Stomach smooth muscle (tissue), 2 donors: ENCODE measurements around the gene GCDH.
A peak's percentile ranks its signal among the peaks of the same experiment; 100 is the strongest.
"Not testable (repeated sequence)": the region's sequence is repeated elsewhere in the genome, so short reads cannot be mapped to it uniquely, and the experiment has no call there.

ENCODE experiments used
- H3K27ac ChIP-seq: one replicate; pipeline ENCODE4 v1.7.0; 2013; ENCODE audit warnings: mild to moderate bottlenecking, low read length, inconsistent platforms
- H3K27me3 ChIP-seq, 2 donors: one replicate each; pipeline ENCODE4 v1.7.0; 2013; ENCODE audit warnings: low read length in 2 of 2; ENCODE audit not compliant: insufficient read depth in 2 of 2, control insufficient read depth in 1 of 2
- H3K36me3 ChIP-seq, 2 donors: one replicate each; pipeline ENCODE4 v1.7.0; 2013; ENCODE audit warnings: low read length in 2 of 2; ENCODE audit not compliant: control insufficient read depth in 2 of 2, insufficient read depth in 2 of 2
- H3K4me1 ChIP-seq: one replicate; pipeline ENCODE4 v1.7.0; 2013; ENCODE audit warnings: low read length; ENCODE audit not compliant: control insufficient read depth, insufficient read depth
- H3K4me3 ChIP-seq, 2 donors: one replicate each; pipeline ENCODE4 v1.7.0; 2013; ENCODE audit warnings: low read length in 2 of 2
- H3K9ac ChIP-seq, 2 donors: one replicate each; pipeline ENCODE4 v1.7.0; 2013; ENCODE audit warnings: low read length in 2 of 2, mild to moderate bottlenecking in 1 of 2
- H3K9me3 ChIP-seq, 2 donors: one replicate each; pipeline ENCODE4 v1.7.0; 2013; ENCODE audit warnings: low read length in 2 of 2; ENCODE audit not compliant: control insufficient read depth in 2 of 2
- donor health status: healthy.
- donor health status: Pancreatic carcinoma.

Gene GCDH

DNA sequence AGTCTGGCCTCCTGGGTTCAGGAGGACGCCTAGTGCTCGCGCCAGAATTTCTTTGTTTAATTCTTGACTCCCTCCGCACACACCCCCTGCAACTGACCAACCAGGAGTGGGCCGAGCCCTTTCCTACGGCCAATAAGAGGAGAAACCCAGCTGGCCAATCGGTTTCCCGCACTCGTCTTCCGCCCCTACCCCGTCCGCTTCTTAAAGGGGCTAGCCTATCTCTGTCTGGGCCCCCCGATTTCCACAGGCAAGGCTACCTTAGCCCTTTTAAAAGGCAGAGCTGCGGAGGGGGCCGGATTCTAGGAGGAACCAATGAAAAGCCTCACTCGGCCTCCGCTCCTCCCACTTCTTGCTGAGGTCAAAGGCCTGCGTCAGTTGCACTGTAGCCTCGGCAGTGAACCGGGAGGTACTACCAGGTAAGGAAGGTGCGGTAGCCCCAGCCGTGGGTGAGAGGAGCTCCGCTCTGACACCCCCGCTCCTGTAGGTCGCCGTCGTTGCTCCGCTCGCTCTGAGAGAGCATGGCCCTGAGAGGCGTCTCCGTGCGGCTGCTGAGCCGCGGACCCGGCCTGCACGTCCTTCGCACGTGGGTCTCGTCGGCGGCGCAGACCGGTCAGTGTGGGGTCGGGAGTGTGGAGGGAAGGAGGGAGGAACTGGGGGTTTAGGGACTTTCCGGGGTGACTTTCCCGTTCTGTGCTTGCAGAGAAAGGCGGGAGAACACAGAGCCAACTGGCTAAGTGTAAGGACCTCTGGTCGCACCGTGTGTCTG, at the start of gene GCDH:
Gene GCDH (plus strand): TSS at position 374 of the 766 bp plus-strand sequence. CDS start 145 bp downstream, at position 519.
- no peaks in the 10 kb centered on the region for H3K9me3 ChIP-seq
- H3K4me3 ChIP-seq: peak within 1 kb of the TSS; percentile 97 to 98
- no peaks in the 10 kb centered on the region for H3K27me3 ChIP-seq
- peak within 1 kb of the TSS; percentile 70 for H3K27ac ChIP-seq
- H3K9ac ChIP-seq: peak within 1 kb of the TSS; percentile 68 to 79
- H3K4me1 ChIP-seq: peaks cover 18% of the 10 kb centered on the region
- peaks cover 12 to 13% of the 10 kb centered on the region in 2 donors for H3K36me3 ChIP-seq

DNA sequence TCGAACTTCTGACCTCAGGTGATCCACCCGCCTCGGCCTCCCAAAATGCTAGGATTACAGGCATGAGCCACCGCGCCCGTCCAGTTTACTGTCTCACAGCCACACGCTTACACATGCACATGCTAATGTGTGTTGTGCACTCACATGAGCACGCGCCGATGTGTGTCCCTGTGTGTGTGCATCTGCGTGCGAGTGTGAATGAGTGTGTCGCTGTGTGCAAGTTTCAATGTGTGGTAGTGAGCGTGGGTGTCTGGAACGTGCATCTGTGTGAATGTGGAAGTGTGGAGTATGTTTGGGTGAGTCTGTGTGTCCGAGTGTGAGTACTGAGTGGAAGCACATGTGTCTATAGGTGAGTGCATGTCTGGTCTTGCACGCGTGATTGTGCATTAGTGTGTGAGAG, 48.4 kb upstream of the GCDH start:
- Histone ChIP-seq H3K4me1 (peaks cover 15% of the 10 kb centered on the region), H3K9ac (no peak overlapping the region), H3K4me3 (no peak overlapping the region), H3K36me3 (no peaks in the 10 kb centered on the region), H3K27ac (no peak overlapping the region), H3K27me3 (peaks cover 58 to 65% of the 10 kb centered on the region in 2 donors), H3K9me3 (no peaks in the 10 kb centered on the region)

DNA sequence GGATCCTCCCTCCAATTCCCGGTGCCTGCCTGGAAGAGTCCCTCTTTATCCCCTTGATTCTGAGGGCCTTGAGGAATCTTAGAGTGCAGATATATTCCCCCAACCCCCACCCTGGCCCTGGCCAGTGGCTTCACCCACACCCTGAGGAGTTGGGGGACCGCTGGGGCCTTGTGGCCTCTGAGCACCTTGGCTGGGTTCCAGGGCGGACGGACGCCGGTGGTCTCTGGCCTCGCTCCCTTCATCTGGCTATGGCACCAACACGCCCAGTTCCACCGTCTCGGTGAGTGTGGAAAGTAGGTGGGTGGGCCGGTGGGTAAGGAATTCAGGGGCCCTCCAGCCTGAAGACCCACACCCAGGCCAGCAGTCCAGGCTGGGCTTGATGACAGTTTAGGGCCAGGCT, 47.6 kb upstream of the GCDH start:
- H3K27ac ChIP-seq: no peak overlapping the region
- peaks cover 16% of the 10 kb centered on the region for H3K4me1 ChIP-seq
- H3K27me3 ChIP-seq: peaks cover 52 to 57% of the 10 kb centered on the region in 2 donors
- no peak overlapping the region for H3K9ac ChIP-seq
- no peaks in the 10 kb centered on the region for H3K9me3 ChIP-seq
- no peak overlapping the region for H3K4me3 ChIP-seq
- H3K36me3 ChIP-seq: no peaks in the 10 kb centered on the region

DNA sequence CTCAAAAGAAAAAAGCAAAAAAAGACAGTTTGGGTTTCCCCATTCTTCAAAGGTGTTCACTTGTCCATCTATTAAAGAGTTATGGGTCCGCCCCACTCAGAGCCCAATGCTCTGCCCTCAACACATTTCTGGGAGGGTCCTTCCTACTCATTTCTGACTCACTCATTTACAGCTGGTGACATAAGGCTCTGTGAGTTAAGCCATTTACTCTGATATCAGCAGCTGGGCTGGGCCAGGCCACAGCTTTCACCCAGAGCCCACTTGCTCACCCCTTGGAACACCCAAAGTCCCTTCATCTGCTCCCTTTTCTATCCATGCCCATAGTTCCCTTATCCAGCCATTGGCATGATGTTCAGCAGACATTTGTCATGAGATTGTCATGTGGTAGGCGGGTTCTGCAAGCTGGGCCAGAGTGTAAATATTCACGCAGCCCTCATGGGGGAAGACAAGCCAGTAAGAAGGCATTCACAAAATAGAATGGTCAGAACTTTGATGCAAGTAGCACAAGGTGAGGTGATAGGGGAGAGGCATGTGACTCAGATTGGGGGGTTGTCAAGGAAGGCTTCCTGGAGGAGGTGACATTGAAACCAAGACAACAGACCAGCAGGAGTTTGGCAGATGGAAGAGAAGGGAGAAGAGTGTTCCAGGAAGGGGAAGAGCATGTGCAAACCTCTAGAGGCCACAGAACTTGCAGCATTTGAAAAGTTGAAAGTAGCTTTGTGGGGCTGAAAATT, 46.8 kb upstream of the GCDH start:
- peaks cover 16% of the 10 kb centered on the region for H3K4me1 ChIP-seq
- H3K9me3 ChIP-seq: no peaks in the 10 kb centered on the region
- peaks cover 49 to 50% of the 10 kb centered on the region in 2 donors for H3K27me3 ChIP-seq
- no peaks in the 10 kb centered on the region for H3K36me3 ChIP-seq
- no peak overlapping the region for H3K27ac ChIP-seq
- no peak overlapping the region for H3K4me3 ChIP-seq
- H3K9ac ChIP-seq: no peak overlapping the region

DNA sequence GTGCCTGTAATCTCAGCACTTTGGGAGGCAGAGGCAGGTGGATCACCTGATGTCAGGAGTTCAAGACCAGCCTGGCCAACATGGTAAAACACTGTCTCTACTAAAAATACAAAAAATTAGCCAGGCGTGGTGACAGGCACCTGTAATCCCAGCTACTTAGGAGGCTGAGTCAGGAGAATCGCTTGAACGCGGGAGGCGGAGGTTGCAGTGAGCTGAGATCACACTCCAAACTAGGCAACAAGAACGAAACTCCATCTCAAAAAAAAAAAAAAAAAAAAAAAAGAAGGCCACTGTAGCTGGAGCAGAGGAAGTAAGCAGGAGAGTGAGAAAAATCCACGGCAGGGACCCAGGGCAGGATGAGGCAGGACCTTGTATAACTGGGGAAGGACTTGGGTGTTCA, 44.3 kb upstream of the GCDH start:
- H3K36me3 ChIP-seq, H3K9me3 ChIP-seq, H3K9ac ChIP-seq, H3K27ac ChIP-seq, H3K4me1 ChIP-seq, H3K4me3 ChIP-seq: not testable (repeated sequence)
- peaks cover 26% of the 10 kb centered on the region in 2 donors for H3K27me3 ChIP-seq

DNA sequence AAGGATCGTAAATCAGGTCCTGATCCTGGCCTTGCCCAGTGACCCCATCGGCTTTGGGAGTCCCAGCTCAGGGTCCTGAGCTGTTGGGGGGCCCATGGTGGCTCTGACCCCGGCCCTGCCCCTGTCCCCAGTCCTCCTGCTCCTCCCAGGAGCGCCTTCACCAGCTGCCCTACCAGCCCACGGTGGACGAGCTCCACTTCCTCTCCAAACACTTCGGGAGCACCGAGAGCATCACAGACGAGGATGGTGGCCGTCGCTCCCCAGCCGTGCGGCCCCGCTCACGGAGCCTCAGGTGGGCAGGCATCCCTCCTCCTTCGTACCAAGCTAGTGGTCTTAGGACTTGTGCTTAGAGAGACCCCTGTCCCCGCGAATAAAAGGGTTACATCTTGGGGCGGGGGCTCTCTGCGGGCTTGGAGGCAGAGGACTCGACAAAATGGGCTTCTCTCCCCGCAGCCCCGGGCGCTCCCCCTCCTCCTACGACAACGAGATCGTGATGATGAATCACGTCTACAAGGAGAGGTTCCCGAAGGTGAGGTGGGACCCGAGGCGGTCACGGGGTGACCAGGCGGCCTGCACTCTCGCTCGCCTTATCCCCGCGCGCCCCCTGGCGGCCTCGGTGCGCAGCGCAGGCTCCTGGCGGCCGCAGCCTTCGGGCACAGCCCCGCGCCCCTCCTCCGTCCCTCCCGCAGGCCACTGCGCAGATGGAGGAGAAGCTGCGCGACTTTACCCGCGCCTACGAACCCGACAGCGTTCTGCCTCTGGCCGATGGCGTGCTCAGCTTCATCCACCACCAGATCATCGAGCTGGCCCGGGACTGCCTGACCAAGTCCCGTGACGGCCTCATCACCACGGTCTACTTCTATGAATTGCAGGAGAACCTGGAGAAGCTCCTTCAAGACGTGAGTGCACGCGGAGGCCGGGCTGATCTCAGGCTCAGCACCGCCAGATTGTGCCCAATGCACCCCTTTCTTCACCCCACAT, 43.5 kb upstream of the GCDH start:
- Histone ChIP-seq H3K9me3 (no peaks in the 10 kb centered on the region), H3K9ac (peak overlapping the region in 1 of 2 donors; percentile 51), H3K27me3 (peaks cover 19 to 20% of the 10 kb centered on the region in 2 donors), H3K4me1 (peaks cover 10% of the 10 kb centered on the region), H3K27ac (no peak overlapping the region), H3K36me3 (no peaks in the 10 kb centered on the region), H3K4me3 (peak overlapping the region in 1 of 2 donors; percentile 68)

DNA sequence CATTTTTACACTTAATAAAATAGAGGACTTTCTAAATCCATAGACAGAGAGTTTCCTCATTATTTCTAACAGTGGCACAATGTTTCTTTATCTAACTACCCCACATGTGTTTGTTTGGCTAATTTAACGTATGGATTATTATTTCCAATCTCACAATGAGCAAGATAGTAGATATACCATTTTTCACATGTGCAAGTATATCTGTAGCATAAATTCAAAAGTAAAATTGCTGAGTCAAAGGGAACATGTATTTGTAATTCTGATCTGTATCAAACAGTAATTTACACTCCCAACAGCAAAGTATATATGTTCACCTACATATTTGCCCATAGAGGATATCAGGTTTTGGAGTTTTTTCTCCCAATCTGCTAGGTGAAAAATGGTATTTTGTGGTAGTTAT, 34.3 kb upstream of the GCDH start:
- no peak overlapping the region for H3K4me3 ChIP-seq
- H3K4me1 ChIP-seq: no peaks in the 10 kb centered on the region
- no peaks in the 10 kb centered on the region for H3K36me3 ChIP-seq
- H3K27me3 ChIP-seq: no peaks in the 10 kb centered on the region
- H3K9ac ChIP-seq: no peak overlapping the region
- H3K9me3 ChIP-seq: no peaks in the 10 kb centered on the region
- no peak overlapping the region for H3K27ac ChIP-seq

DNA sequence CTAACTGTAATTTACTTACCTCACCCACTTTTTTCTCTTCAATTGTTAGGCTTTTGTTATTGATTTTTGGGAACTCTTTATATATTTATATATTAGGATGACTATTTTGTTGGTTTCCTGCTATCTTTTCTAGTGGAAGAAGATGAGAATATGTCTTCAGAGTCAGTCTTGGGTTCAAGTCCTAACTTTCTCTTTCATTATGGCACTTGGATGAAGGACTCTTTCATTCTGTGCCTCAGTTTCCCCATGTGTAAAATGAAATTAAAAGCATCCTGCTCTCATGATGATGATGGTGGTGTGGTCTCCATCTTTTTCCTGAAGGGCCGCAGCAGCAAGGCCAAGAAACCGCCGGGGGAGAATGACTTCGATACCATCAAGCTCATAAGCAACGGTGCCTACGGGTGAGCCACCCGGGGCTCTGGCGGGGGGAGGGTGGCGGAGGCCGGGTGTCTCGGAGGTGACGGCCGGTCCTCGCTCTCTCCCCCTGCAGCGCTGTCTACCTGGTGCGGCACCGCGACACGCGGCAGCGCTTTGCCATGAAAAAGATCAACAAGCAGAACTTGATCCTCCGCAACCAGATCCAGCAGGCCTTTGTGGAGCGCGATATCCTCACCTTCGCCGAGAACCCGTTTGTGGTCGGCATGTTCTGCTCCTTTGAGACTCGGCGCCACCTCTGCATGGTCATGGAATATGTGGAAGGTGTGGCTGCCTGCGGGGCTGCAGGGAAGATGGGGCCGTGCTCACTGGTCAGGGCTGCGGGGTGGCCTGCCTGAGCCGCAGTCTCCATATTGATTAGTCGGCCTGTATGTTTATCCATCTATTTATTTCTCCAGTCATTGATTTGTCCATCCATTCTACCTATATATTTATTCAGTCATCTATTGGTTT, 32.7 kb upstream of the GCDH start:
- Histone ChIP-seq H3K27me3 (no peaks in the 10 kb centered on the region), H3K27ac (no peak overlapping the region), H3K4me3 (no peak overlapping the region), H3K36me3 (no peaks in the 10 kb centered on the region), H3K9me3 (no peaks in the 10 kb centered on the region), H3K9ac (no peak overlapping the region), H3K4me1 (no peaks in the 10 kb centered on the region)

DNA sequence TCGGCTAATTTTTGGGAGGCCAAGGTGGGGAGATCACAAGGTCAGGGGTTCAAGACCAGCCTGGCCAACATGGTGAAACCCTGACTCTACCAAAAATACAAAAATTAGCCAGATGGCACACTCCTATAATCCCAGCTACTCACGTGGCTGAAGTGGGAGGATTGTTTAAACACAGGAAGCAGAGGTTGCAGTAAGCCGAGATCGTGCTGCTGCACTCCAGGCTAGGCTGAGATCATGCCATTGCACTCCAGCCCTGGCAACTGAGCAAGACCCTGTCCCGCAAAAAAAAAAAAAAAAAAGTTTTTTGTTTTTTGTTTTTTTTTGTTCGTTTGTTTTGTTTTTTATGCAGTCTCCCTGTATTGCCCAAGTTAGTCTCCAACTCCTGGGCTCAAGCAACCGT, 31.4 kb upstream of the GCDH start:
- no peak overlapping the region for H3K27ac ChIP-seq
- no peaks in the 10 kb centered on the region for H3K9me3 ChIP-seq
- no peaks in the 10 kb centered on the region for H3K36me3 ChIP-seq
- H3K27me3 ChIP-seq: peaks cover 0 to 2% of the 10 kb centered on the region in 2 donors
- H3K9ac ChIP-seq: no peak overlapping the region
- no peaks in the 10 kb centered on the region for H3K4me1 ChIP-seq
- no peak overlapping the region for H3K4me3 ChIP-seq
